Subcutaneous adipose tissue (tissue), 4 donors: Measurements from ENCODE around the gene PRRC2B. TPM values are rescaled to one million over a fixed set of nuclear protein-coding genes. Genes with fewer than 3 reads are reported as not detected.

Experiments used
- CTCF ChIP-seq: fragments of 450-650 bp; IDR thresholded peaks from one replicate; pipeline ENCODE4 v1.5.1; 2016; ENCODE audit warnings: low read depth, mild to moderate bottlenecking, control low read depth, antibody characterized with exemption, moderate library complexity
- total RNA-seq, 4 donors: library from RNA; depleted of rRNA; stranded (reverse); fragments of >200 nt; gene quantifications; one replicate each; pipeline ENCODE4 v1.1.0, GENCODE V29; 2016

The PRRC2B gene
- total RNA-seq, 4 donors from 2014 or later, result 59.0 to 138 (median 81.8) TPM

DNA sequence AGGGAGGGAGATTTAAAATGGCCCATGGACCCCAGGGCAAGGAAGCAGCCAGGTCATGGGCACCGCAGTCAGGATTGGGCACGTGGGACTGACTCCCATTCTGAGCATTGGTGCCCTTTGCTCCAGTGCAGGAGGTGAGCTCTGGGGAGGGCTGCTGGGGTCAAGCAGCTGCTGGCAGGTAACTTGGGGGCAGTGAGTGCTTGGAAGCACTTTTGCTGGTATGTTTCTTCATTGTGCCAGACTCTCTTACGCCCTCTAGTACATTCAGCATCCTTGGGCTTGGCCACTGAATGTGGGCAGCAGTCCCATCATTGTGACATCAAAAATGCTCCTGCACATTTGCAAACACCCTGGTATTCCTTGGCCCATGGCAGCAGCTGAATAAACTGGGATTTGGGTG lies 32.7 kb downstream of the PRRC2B start:
- no peak for TF ChIP-seq CTCF

- no peak for TF ChIP-seq CTCF
These were observed 35.5 kb downstream of the PRRC2B start for GRCh38 chr9:131429121-131430012.

GRCh38 chr9:131432050-131432449 lies 38.2 kb downstream of the PRRC2B start:
- TF ChIP-seq CTCF, result no peak

DNA sequence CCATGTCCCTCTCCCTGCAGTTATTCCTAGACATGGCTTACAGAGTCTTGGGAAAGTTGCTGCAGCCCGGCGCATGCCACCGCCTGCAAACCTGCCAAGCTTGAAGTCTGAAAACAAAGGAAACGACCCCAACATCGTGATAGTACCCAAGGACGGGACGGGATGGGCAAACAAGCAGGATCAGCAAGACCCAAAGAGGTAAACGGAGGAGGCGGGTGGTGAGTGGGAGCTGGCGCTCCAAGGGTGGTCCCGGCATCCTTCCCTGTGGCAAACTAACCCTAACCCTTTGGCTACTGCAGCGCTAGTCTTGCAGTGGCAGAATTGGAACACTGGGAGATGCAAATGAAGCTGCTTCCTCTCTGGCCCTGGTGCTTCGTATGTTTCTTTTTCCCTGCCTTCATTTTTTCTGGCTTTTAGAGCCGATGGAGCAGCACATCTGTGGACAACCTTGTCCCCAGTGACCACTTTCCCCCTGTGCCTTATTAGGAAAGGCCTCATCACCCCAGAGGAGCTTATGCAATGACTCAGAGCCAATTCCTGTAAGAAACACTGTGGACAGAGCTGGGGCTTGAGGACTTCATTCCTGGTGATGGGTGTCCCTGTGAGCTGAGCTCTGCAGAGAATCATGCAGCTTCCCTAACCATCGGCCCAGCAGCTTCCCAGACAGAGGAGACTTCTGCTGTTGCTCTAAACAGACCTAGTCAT lies 38.9 kb downstream of the PRRC2B start:
- TF ChIP-seq CTCF, result no peak

GRCh38 chr9:131433302-131433854 lies 39.5 kb downstream of the PRRC2B start:
- TF ChIP-seq CTCF, result no peak

DNA sequence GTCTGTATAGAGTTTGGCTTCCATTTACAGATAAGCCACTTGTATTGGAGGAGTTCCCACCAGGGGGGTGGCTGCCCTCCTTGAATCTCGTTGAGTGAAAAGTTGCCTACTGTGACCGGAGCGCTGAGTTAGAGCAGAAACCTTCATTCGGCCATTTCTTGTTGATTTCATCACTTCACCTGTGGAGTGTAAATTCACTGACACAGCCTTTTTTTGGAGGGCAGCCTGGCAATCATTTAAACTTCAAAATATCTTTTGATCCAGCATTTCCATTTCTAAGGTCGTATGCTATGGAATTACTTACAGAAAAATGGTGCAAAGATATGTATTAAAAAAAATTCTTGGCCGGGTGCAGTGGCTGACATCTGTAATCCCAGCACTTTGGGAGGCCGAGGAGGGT lies 40.8 kb downstream of the PRRC2B start:
- TF ChIP-seq CTCF, result no peak

GRCh38 chr9:131436376-131436775 lies 42.5 kb downstream of the PRRC2B start:
- no peak for TF ChIP-seq CTCF
